IPS-NIHi7 (cell line): ENCODE data around the gene ZNF212.
"Not testable (repeated sequence)": the region's sequence is repeated elsewhere in the genome, so short reads cannot be mapped to it uniquely, and the experiment has no call there.

ENCODE experiments used
- DNase-seq: peaks from one replicate; pipeline ENCODE4 v3.0.0; 2012; ENCODE audit warnings: mixed read lengths; ENCODE audit errors: extremely low spot score

ZNF212 gene

DNA sequence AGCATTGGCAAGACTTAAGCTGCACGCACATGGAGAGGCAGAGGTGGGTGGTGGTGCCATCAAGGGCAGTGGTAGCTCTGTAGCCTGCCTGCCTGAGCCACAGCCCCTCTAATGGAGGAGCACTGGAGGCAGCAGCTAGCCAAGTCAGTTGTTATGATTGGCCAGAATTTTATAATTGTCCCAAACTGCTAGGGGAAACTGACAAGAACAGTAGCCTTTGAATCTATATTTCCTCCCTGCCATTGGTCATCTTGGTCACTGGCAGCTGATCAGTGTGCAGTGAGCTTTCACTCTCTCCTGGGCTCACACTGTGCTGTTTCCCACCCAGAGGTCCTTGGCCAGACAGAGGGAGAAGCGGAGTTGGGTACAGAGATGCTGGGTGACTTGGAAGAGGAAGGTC is 12.9 kb downstream of the ZNF212 start:
- DNase-seq, result no peak

DNA sequence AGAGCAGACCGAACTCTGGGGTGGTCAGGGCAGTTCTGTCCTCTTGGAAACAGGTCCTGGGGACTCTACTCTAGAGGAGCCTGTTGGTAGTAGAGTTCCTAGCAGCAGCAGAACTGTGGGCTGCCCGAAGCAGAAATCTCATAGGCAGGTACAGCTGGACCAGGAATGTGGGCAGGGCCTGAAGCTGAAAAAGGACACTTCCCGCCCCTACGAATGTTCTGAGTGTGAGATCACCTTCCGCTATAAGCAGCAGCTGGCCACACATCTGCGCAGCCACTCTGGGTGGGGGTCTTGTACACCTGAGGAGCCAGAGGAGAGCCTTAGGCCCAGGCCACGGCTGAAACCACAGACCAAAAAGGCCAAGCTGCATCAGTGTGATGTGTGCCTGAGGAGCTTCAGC is 14.2 kb downstream of the ZNF212 start:
- no peak for DNase-seq

DNA sequence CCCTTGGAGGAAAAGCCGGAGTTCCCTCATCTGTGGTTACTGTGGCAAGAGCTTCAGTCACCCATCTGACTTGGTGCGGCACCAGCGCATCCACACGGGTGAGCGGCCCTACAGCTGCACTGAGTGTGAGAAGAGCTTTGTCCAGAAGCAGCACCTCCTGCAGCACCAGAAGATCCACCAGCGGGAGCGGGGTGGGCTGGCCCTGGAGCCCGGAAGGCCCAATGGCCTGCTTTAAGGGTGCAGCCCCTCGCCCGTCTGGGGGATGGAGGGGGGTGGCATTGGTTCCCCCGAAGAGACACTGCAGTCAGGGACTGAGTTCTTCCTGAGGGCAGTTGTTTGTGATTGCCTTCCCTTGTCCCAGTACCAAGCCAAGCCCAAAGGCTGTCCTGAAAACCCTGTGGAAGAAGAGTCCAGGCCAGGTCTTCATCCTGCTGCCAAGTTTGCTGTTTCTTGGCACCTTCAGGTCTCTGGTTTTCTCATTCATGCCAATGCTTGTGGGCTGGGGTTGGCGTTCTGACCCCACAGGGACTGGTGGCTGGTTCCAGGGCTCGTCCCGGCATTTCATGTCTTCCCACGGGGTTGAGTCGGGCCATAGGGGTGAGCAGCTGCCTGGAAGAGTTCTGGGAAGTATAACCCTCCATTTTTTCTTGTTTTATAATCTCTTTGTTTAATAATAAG is 14.9 kb downstream of the ZNF212 start:
- no peak for DNase-seq

DNA sequence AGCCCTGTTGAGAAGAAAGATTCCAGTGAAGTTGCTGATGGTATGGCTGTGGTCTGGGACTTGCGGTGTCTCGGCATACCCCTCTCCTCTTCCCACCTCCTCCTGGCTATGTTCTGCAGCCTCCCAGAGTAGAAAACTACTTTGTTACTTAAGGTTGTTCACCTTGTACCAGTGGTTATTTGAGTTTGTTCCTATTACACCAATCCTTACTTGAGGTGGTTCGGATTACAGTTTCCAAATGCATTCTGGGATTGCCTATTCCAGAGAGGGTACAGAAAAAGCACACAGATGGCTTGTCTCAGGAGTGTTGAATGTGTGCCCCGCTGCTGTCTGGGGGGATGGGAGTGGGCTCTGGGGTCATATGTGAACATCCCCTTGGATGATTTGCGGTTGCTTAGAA is 15.7 kb downstream of the ZNF212 start:
- no peak for DNase-seq

DNA sequence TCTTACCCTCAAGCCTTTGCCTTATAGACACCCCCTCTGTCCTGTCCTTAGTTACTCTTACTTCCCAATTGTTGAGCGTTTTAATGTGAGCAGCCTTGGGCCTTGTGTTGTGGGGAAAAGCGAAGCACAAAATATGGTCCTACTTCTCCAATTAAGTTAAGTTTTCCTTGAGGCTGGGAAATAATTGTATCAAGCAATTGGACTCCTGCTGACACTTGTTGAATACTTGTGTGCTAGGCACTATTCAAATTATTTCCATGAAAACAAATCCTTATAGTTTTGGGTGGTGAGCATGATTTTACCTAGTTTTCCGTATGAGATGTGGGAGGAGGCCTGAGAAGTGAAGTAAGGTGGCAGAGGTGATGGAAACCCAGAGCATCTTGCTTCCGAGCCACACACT is 17.1 kb downstream of the ZNF212 start:
- DNase-seq, result no peak

DNA sequence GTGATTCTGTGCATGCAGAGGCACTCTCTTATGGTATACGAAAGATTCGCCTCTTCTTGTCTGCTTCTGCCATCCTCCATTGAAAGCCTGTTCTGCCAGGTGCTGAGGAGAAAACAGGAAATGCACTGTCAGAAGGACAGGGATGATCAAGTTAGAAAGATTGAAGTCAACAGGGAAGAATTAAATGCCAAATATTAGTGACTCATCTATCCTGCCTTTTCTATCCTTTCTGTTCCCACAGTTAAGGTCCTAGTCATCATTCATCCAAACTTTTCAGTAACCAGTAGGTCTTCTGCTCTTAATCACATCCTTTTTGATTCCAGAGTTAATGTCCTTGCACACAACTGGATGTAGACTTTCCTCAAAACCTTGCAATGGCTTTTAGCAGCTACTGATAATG is 17.7 kb downstream of the ZNF212 start:
- DNase-seq, result no peak

DNA sequence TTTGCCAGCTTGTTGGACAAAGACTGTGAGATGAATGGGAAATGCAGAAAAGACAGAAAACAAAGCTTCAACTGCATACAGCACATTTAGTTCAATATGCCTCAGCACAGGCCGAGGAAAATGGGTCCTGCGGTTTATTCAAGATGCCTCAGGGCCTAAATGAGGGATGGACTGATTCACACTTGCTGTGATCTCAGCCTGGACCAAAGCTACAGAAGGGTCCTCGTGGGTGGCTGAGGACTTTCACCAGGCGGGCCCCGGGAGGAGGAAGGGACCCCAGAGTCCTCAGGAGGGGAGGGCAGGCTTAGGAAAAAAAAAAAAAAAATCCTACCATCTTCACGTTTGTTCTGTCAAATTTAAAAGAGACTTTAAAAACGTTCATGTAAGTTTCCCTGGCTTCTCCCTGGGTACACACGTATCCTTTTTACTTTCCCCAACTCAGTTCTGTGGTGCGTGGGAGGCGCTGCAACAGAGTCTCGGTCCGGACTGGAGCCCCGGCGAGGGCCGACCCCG is 21.9 kb downstream of the ZNF212 start:
- no peak for DNase-seq

DNA sequence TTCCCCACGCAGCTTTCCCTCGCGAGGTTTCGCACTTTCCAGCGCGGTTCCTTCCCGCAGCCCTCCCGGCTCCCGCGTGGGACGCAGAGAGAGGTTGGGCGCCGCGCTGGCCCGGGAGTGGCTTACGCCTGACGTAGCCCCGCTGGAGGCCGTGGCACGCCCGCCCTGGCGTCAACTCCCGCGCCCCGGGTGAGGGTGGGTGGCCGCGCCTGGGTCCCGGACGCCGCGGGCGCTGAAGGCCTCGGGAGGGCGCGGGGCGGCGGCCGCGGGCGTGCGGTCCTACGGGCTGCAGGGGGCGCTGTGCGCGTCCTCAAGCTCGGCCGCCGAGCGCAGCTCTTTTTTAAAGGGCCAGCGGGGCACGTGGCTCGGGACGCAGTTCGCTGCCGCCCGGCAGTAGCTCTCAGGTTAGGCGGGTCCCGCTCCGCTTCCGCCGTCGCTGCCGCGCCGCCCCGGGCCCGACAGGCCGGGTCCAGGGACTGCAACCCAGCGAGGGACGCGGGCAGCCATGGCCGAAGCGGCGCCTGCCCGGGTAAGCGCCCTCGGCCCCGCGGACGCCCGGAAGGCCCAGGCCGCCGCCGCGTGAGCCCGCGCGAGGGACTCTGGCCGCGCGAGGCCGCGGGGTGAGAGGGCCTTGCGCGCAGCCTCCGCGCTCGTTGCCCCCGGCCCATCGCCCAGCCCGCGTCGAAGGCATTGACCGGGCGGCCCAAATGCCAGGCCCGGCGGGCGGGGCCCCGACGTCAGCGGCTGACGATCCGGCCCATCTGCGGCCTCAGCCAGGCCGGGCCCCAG is 22.6 kb downstream of the ZNF212 start, which contains the start of gene ZNF783:
Gene ZNF783 (plus strand): TSS at position 368 of the 789 bp plus-strand sequence. CDS start 138 bp downstream, at position 506.
- DNase-seq, result peak; percentile 94

DNA sequence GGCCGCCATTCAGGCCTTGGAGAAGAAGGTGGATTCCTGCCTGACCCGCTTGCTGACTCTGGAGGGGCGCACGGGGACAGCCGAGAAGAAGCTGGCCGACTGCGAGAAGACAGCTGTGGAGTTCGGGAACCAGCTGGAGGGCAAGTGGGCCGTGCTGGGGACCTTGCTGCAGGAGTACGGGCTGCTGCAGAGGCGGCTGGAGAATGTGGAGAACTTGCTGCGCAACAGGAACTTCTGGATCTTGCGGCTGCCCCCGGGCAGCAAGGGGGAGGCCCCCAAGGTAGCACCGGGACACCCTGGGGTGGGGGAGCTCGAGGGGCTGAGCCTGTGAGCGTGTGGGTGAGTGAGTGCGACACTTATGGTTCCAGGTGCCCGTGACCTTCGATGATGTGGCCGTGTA is 27.0 kb downstream of the ZNF212 start:
- no peak for DNase-seq

DNA sequence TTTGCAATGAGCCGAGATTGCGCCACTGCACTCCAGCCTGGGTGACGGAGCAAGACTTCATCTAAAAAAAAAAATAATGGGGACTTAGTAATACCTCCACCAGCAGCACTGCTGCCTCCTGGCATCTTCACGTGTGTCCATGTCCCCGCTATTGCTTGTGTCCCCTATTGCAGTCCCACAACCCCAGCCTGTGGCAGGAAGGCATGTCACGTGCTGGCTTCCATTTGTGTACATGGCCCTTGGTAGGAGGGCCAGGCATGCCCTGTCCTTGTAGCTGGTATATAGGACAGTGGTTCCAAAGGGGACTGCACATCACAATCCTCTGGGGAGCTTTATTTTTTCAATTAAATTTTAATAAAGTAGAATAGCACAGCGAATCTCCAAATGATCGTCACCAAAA is 28.3 kb downstream of the ZNF212 start:
- DNase-seq, result no peak

DNA sequence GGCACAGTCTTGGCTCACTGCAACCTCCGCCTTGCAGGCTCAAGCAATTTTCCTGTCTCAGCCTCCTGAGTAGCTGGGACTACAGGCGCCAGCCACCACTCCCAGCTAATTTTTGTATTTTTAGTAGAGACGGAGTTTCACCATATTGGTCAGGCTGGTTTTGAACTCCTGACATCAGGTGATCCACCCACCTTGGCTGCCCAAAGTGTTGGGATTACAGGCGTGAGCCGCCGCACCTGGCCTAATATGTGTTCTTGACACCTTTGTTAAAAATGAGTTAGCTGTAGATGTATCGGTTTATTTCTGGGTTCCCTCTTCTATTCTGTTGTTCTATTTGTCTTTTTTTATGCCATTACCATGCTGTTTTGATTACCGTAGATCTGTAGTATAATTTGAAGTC is 35.0 kb downstream of the ZNF212 start:
- DNase-seq, result not testable (repeated sequence)

DNA sequence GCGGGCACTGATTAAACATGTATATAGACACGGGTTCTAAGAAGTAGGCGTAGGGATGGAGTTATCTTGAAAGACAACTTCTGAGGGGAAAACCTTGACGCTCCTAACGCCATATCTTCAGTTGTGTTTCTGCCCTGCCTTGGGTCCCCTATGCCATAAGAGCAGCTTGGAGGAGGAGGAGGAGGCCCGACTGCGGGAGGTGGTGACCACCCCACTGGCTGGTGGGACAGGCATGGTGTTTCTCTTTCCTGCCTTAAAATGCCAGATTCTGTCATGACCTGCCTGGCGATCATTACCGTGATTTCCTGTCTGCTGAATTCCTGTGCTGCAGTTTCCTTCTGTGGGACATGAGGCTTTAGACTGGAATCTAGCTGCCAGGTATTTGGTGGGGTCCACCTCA is 38.4 kb downstream of the ZNF212 start:
- DNase-seq, result no peak

DNA sequence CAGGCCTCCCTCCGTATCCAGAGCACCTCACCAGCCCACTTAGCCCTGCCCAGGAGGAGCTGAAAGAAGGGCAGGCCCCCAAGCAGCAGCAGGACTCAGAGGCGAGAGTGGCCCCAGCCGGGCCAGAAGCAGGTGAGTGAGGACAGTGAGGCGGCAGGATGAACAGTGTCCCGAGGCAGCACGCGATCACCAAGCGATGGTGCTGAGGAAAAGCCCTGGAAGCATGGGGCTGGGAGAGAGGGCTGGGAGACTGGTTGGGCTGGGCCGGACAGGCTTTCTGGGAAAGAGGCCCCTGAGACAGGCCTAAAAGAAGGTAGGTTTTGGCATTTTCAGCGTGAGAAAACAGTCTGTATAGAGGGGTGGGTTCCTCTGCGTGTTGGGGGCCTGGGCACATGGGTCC is 38.9 kb downstream of the ZNF212 start:
- DNase-seq, result no peak

DNA sequence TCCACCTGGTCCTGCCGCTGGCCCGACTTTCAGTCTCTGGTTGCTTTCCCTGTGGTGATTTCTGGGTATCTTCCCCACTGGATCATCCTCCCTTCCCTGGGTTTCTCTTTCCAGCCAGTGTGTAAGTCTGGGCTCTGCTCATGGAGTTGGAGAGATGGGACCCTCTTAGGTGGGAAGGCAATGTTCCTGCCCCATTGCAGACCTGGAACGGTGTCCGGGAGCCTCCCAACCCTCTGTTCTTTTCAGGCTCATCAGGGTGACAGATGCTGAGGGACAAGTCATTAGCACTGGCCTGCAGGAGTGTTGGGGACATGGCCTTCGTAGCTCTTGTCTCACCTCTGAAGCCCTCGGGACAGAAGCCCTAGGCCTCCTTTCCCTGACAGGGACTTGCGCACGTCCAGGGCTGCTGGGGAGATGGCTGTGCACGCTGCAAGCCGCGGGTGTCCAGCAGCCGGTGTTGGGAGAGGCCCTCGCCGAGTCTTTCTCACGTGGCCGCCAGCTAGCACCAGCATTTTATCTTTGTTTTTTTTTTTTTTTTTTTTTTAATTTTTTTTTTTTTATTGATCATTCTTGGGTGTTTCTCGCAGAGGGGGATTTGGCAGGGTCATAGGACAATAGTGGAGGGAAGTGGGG is 39.8 kb downstream of the ZNF212 start:
- DNase-seq, result no peak

DNA sequence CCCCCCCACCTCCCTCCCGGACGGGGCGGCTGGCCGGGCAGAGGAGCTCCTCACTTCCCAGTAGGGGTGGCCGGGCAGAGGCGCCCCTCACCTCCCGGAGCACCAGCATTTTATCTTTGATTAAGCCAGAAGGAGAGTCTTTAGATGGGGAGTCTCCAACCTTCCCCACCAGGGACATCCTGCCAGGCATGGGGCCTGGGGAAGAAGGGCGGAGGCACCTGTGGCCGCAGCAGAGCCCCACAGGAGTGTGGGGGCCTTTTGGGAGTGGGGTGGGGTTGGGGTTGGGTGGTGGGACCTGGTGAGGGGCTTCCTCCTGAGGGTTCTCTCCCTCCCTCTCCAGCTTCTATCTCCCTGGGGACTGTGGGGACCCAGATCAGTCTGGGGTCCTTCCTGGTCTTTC is 40.7 kb downstream of the ZNF212 start:
- no peak for DNase-seq

DNA sequence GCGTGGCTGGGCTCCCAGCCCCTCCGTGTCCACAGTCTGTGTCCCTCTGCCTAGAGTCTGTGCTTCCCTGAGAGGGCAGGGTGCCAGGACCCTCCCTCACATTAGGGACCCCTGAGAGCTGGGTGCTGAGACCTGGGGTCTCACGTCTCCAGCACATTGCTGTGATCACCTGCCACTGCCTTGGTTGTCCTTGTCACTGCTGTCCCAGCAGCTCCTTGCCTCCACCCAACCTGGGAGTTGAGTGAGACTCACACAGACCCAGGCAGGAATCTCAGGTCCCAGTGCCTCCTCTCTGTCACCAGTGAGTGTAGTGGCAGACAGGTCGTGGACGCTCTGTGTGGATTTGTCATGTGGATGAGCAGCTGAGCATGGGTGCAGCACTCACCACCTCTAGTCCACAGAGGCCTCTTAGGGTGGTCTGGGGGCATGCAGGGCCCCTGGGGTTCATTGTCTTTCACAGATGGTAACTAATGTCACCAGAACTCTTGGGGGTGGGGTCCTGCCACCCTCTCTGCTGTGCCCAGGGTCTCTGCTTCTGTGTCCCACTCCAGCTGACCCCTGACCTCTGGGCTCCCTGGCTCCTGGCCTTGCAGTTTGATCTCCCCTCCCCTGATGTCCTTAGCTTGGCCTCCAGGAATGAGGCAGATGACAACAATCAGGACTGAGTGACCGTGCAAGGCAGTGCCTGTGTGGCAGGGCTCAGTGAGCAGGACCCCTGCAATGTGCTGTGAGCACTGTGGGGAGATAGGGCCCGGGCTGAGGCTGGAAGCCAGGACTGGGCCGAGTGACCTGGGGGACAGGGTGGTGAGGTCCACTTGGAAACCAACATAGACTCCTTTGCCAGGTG is 41.4 kb downstream of the ZNF212 start:
- DNase-seq, result no peak

DNA sequence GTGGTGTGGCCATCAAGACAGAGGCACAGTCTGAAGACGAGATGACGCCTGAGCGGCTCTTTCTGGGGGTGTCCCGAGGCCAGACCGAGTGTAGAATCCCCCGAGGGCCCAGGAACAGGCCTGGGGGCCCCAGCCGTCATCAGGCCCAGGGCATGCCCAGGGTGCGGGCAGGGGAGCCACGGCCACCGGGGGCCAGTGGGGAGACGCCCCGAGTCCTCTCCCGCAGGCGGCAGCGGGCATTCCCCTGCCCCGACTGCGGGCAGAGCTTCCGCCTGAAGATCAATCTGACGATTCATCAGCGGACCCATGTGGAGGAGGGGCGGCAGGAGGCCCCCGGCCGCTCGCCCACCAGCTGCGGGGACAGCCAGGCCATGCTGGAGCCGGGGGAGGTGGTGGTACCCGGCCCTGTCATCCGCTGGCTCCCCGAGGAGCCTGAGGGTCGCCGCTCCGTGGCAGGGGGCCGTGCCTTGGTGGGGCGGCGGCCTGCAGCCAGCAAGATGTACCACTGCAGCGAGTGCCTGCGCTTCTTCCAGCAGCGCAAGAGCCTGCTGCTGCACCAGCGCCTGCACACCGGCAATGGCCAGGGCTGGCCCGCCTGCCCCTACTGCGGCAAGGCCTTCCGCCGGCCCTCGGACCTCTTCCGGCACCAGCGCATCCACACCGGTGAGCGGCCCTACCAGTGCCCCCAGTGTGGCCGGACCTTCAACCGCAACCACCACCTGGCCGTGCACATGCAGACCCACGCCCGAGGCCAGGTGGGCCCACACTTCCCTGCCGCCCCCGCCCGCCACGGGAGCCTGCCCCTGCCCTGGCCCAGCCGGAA is 42.3 kb downstream of the ZNF212 start:
- DNase-seq, result no peak

DNA sequence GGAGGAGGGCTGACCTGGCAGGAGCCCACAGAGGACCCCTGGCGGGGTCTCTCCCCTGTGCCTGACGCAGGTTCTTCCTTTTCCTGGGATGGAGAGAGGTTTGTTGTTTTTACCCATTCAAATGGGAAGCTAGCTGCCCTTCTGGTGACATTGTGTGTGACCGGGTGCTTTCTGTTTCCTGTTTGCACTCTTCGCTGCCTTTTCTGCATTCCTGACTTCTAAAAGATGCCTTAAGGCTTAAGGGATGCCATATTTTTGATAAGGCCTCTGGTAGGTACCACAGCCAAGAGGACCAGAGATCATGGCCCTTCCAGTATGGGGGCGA is 42.8 kb downstream of the ZNF212 start:
- no peak for DNase-seq

DNA sequence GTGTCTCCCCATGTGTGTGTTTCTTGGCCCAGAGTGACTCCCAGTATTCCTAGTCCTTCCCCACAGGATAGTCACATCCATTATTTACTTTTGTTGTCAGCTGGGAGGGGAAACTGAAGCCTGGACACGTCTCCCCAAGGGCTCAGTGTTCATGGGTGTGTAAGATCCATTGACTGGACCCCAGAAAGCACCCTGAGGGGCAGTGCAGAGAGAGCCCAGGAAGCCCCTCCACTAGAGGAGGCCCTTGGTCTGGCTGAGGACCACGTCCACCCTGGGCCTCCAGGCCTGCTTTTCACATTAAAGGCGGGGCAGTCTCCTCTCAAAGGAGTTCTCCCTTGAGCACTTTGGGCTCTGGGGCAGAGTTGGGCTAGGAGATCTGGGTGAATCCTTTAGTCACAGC is 43.9 kb downstream of the ZNF212 start:
- no peak for DNase-seq

DNA sequence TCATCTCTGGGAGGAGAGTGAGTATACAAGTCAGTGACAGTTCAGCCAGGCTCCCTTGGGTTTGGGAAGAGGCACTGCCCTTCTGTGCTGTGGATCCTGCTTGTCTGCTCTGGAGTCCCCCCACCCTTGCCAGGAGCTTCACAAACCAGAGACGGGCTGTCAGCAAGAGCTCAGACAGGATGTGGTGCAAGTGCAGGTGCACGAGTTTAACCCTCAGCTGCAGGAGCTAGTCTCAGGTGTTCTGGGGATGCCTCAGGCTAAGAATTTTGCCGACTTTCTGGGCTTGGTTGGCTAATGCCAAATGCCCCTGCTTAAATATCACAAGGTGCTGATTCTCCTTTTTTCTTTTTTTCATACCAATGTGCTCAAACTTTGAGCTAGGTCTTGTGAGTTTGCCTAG is 44.9 kb downstream of the ZNF212 start:
- no peak for DNase-seq
